OCI-LY7 (cell line): Measurements from ENCODE around the gene LHX3. TPM values are rescaled to one million over a fixed set of nuclear protein-coding genes. Genes with fewer than 3 reads are reported as not detected.
A peak's percentile ranks its signal among the peaks of the same experiment; 100 is the strongest.

Source experiments
- BruUV-seq: library from RNA; stranded (reverse); fragments of 400-500 nt; replicated peaks from 2 replicates; lab custom pipeline; 2021; lab: Mats Ljungman, UMichigan
- CTCF ChIA-PET: fragments of 300-600 bp; sonication (Branson Sonifier 250); formaldehyde crosslinking; loops from one replicate; lab custom pipeline; 2022; ENCODE audit warnings: antibody characterized with exemption; ENCODE audit not compliant: unreplicated experiment; lab: Charles Lee
- POLR2A ChIA-PET: fragments of 300-600 bp; sonication (Branson Sonifier 250); formaldehyde crosslinking; loops from one replicate; lab custom pipeline; 2022; ENCODE audit warnings: antibody characterized with exemption; lab: Charles Lee
- DNase-seq: peaks from one replicate; pipeline ENCODE4 v3.0.0-alpha.2; 2015; ENCODE audit warnings: low spot score
- H2AFZ ChIP-seq: fragments of 200-600 bp; sonication (generic), shearing (Covaris generic); 2 replicates; pipeline ENCODE4 v1.6.1; 2014; ENCODE audit warnings: mild to moderate bottlenecking, antibody characterized with exemption, low read length, moderate library complexity
- H3K27ac ChIP-seq: fragments of 200-600 bp; sonication (generic); 2 replicates; pipeline ENCODE4 v1.5.1; 2014; ENCODE audit warnings: mixed run types, low read depth, mild to moderate bottlenecking, moderate library complexity, low read length, inconsistent platforms; ENCODE audit not compliant: poor library complexity, severe bottlenecking
- H3K36me3 ChIP-seq: fragments of 200-600 bp; sonication (generic); 2 replicates; pipeline ENCODE4 v1.6.1; 2014; ENCODE audit warnings: mild to moderate bottlenecking, antibody characterized with exemption, low read length, moderate library complexity, mixed read lengths; ENCODE audit not compliant: insufficient read depth
- H3K4me1 ChIP-seq: fragments of 200-600 bp; sonication (generic); 2 replicates; pipeline ENCODE4 v1.5.1; 2014; ENCODE audit warnings: mild to moderate bottlenecking, low read length; ENCODE audit not compliant: insufficient read depth, poor library complexity, severe bottlenecking
- H3K4me2 ChIP-seq: fragments of 200-600 bp; sonication (generic); 2 replicates; pipeline ENCODE4 v1.6.1; 2014; ENCODE audit warnings: mild to moderate bottlenecking, low read length
- H3K4me3 ChIP-seq: fragments of 200-600 bp; sonication (generic); 2 replicates; pipeline ENCODE4 v1.5.1; 2014; ENCODE audit warnings: mild to moderate bottlenecking, low read depth, low read length; ENCODE audit not compliant: poor library complexity, severe bottlenecking
- H3K79me2 ChIP-seq: fragments of 200-600 bp; sonication (generic); 2 replicates; pipeline ENCODE4 v1.6.1; 2016; ENCODE audit warnings: low read depth, mild to moderate bottlenecking, low read length, moderate library complexity, mixed read lengths; ENCODE audit not compliant: insufficient read depth
- H3K9me2 ChIP-seq: fragments of 200-600 bp; sonication (generic); 2 replicates; pipeline ENCODE4 v1.6.1; 2016; ENCODE audit warnings: mild to moderate bottlenecking, low read length, mixed read lengths; ENCODE audit not compliant: insufficient read depth
- H3K9me3 ChIP-seq: fragments of 200-600 bp; sonication (generic); 2 replicates; pipeline ENCODE4 v1.6.1; 2014; ENCODE audit warnings: mild to moderate bottlenecking, mixed run types, low read length, mixed read lengths
- H4K20me1 ChIP-seq: fragments of 200-600 bp; sonication (generic); 2 replicates; pipeline ENCODE4 v1.6.1; 2014; ENCODE audit warnings: mild to moderate bottlenecking, antibody characterized with exemption, low read length, moderate library complexity, mixed read lengths; ENCODE audit not compliant: insufficient read depth
- EZH2phosphoT487 ChIP-seq: fragments of 200-600 bp; sonication (generic); IDR thresholded peaks from 2 replicates; pipeline ENCODE4 v1.6.1; 2018; ENCODE audit warnings: low read depth, borderline replicate concordance, mild to moderate bottlenecking, mixed run types, antibody characterized with exemption, low read length, moderate library complexity, mixed read lengths
- intact Hi-C: fragments of 100-400 bp; cut with micrococcal nuclease; formaldehyde crosslinking; loops from one replicate; pipeline ENCODE4 v1.10.0; 2022; ENCODE audit not compliant: unreplicated experiment
- total RNA-seq, 2 experiments: library from RNA; depleted of rRNA in 1 of 2; stranded (reverse); fragments of >200 nt in 1 of 2; shearing (Covaris generic) in 1 of 2; gene quantifications; 2 replicates each; pipeline ENCODE4 v1.2.3, GENCODE V29; 2014 to 2022
- TF ChIP-seq, protein P1 (sequence below): fragments of 200-600 bp; sonication (generic); conservative IDR thresholded peaks from 2 replicates; pipeline ENCODE4 v1.5.1; 2014; ENCODE audit warnings: mild to moderate bottlenecking, antibody characterized with exemption, low read length, moderate library complexity, mixed read lengths

The LHX3 gene
- total RNA-seq, 2 experiments from 2014 or later, result 0.15 TPM; not detected in 1

DNA sequence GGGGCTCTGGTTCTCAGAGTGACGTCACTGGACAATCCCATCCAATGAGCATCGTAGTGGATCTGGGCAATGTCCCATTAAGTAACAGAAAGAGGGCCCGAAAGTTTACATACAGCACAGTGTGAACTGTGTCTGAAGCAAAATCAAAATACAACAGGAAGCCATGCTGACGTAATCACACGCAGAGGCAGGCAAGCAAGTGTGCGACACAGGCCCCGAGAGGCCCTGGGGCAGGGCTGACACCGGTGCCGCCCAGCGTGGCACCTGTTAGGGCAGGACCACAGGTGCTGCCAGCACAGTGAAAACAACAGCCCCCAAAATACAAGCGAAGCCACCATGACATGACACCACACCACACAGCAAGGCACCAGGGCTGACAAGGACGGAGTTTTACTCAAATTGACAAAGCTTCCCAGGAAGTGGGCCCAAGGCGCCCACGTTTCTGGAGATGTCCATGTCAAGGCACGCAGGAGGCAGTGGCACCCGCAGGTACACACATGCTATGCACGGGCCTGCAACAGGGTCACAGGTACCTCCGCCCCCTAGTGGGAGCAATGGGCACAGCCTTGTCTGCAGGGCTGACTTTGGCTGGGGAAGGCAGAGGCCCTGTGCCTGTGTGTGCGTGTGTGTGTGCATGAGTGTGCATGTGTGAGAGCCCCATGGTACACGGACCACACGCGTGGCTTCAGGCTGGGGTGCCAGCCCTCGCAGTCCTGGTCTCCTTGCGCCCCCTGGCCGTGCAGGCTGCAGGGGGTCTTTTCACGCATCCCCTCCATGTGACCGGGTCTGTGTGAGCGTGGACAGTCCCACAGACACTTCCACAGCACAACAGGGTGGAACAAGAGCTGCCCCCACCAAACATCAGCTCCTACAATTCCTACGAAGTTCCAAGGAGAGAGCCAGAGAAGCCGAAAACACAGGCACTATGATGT, 21.1 kb upstream of the LHX3 start:
- no TSS peak for BruUV-seq
- Histone ChIP-seq H2AFZ (peak overlapping the region; percentile 41; the same call in 1 of the 2 replicates), H3K4me2 (peak overlapping the region; percentile 81), H3K4me3 (peak overlapping the region; percentile 56), H3K36me3 (peaks cover 75% of the 10 kb centered on the region), H3K79me2 (peaks cover 47% of the 10 kb centered on the region; the same call in 1 of the 2 replicates), H3K9me2 (no peaks in the 10 kb centered on the region), H3K9me3 (no peaks in the 10 kb centered on the region), H4K20me1 (no peaks in the 10 kb centered on the region), H3K4me1 (peaks cover 60% of the 10 kb centered on the region), H3K27ac (peak overlapping the region; percentile 97)
- ChIA-PET CTCF (interaction anchor here (1.1 to 1.2 kb wide), 2 partner anchors 14 kb away, joined by 4 read pairs; no protein-coding TSS in a partner anchor), POLR2A (interaction anchor here (0.6 to 1.5 kb wide), 2 partner anchors 20 to 36 kb away, joined by 3 read pairs; no protein-coding TSS in a partner anchor)
- intact Hi-C loops, result loop anchor here (1.0 to 2.0 kb wide), 3 partner anchors 17 to 56 kb away; no protein-coding TSS in a partner anchor
- no peak for TF ChIP-seq EZH2phosphoT487
- TF ChIP-seq, protein P1, sequence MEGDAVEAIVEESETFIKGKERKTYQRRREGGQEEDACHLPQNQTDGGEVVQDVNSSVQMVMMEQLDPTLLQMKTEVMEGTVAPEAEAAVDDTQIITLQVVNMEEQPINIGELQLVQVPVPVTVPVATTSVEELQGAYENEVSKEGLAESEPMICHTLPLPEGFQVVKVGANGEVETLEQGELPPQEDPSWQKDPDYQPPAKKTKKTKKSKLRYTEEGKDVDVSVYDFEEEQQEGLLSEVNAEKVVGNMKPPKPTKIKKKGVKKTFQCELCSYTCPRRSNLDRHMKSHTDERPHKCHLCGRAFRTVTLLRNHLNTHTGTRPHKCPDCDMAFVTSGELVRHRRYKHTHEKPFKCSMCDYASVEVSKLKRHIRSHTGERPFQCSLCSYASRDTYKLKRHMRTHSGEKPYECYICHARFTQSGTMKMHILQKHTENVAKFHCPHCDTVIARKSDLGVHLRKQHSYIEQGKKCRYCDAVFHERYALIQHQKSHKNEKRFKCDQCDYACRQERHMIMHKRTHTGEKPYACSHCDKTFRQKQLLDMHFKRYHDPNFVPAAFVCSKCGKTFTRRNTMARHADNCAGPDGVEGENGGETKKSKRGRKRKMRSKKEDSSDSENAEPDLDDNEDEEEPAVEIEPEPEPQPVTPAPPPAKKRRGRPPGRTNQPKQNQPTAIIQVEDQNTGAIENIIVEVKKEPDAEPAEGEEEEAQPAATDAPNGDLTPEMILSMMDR, result peak; percentile 93
- DNase-seq, result peak; percentile 90

DNA sequence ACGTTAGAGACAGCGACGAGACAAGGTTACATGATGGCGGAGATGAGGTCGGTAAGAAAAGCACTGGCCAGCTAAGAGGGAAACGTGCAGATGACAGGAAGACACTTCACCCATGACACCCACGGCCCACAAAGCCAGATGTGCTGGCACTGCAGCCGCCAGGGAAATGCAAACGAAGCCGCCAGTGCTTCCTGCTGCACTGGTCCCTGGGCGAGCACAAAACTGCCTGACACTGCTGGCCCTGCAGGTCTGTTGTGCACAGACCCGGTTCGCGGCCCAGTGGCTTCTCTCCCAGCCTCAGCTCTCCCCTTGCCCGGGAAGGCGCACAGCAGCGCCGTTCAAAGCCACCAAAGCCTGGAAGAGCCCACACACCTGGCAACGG, 20.4 kb upstream of the LHX3 start:
- TF ChIP-seq EZH2phosphoT487, result no peak
- TF ChIP-seq, protein P1, result no peak
- no TSS peak for BruUV-seq
- POLR2A ChIA-PET, result interaction anchor here (1.1 kb wide), 1 partner anchor 17 kb away, joined by 4 read pairs; no protein-coding TSS in a partner anchor
- H4K20me1 ChIP-seq, result no peaks in the 10 kb centered on the region
- intact Hi-C loops, result loop anchor here (1.0 to 2.0 kb wide), 2 partner anchors 18 to 41 kb away; no protein-coding TSS in a partner anchor
- no peaks in the 10 kb centered on the region for H3K9me3 ChIP-seq
- peaks cover 47% of the 10 kb centered on the region; the same call in 1 of the 2 replicates for H3K79me2 ChIP-seq
- peak overlapping the region; percentile 41; the same call in 1 of the 2 replicates for H2AFZ ChIP-seq
- H3K4me2 ChIP-seq, result peak overlapping the region; percentile 81
- H3K4me1 ChIP-seq, result peaks cover 65% of the 10 kb centered on the region
- peak overlapping the region; percentile 97 for H3K27ac ChIP-seq
- H3K36me3 ChIP-seq, result peaks cover 75% of the 10 kb centered on the region
- H3K4me3 ChIP-seq, result peak overlapping the region; percentile 56
- no peaks in the 10 kb centered on the region for H3K9me2 ChIP-seq
- CTCF ChIA-PET, result interaction anchor here (1.1 to 1.2 kb wide), 2 partner anchors 14 to 42 kb away, joined by 4 read pairs; no protein-coding TSS in a partner anchor
- peak; percentile 94 for DNase-seq
